GM21360 (cell line): ENCODE results near the gene PNPO.
"Not testable (repeated sequence)": the region's sequence is repeated elsewhere in the genome, so short reads cannot be mapped to it uniquely, and the experiment has no call there.

Experiments
- ATAC-seq: cut with Tn5 transposase; IDR thresholded peaks from one replicate; pipeline ENCODE4 v1.9.1; 2021; ENCODE audit warnings: mild to moderate bottlenecking, moderate library complexity; ENCODE audit not compliant: unreplicated experiment

The PNPO gene

GRCh38 chr17:47970725-47971499 is 29.5 kb downstream of the PNPO start, which contains the start of gene CDK5RAP3:
TSS of gene CDK5RAP3 (plus strand) at chr17:47971113. CDS start at chr17:47971147, 34 bp downstream.
- ATAC-seq = peak; percentile 96

DNA sequence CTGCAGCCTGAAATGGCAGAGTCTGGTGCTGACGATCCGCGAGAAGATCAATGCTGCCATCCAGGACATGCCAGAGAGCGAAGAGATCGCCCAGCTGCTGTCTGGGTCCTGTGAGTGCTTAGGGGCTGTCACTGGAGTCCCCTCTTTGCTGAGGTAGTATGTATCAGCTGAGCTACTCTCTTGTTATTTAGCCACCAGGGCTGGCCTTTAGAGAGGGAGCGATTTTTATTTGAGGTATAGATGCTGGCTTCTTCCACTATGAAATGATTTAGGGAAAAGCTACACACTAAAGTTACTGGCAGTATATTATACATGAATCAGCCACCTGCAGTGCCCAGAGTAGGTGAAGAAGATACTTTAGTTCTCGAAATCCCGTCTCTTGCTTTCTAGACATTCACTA is 32.2 kb downstream of the PNPO start:
- ATAC-seq = no peak

- ATAC-seq = no peak
Observed at GRCh38 chr17:47975189-47975822, 33.9 kb downstream of the PNPO start.

- ATAC-seq = no peak
Observed at GRCh38 chr17:47975823-47976205, 34.4 kb downstream of the PNPO start.

DNA sequence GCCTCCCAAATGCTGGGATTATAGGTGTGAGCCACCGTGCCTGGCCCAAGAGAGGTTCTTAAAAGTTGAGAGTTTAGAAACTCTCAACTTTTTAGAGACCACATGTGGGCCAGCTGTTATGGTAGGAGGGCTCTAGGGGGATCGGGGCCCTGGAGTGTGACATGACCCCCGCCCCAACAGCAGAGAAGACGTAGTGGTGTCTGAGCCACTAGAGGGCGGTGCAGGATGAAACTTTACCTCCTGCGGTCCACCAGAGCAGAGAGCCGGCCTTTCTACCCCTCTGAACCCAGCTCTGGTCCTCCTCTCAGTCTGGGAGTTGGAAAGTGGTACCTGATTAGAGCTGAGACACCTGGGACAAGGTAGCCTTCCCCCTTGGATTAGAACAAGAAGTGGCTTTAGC is 37.0 kb downstream of the PNPO start:
- ATAC-seq = no peak

GRCh38 chr17:47980541-47980940 is 39.2 kb downstream of the PNPO start:
- no peak for ATAC-seq

- ATAC-seq = no peak
Observed at GRCh38 chr17:47981462-47981861, 40.1 kb downstream of the PNPO start.

DNA sequence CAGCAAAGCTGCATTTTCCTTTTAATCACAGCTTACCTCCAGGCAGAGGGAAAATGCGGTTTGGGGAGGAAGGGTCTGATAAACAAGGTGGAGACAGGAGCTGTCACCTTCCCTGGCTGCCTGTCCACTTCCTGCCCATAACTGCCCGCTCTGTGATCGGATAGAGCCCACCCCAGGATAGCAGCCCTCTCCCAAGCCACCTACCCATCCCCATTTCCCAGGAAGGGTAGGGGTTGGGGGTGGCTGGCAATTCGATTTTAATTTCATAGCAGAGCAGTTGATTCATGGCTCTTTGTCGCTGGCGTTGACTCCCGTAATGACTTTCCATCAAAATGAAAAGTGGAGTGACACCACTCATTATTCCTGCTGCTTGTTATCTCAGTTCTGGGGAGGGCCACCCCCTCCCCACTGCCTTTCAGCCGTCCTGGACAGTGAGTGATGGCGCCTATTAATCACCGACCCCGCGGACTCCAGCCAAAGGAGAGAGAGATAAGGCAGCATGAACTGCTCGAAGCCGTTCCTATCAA is 40.8 kb downstream of the PNPO start:
- ATAC-seq = no peak

DNA sequence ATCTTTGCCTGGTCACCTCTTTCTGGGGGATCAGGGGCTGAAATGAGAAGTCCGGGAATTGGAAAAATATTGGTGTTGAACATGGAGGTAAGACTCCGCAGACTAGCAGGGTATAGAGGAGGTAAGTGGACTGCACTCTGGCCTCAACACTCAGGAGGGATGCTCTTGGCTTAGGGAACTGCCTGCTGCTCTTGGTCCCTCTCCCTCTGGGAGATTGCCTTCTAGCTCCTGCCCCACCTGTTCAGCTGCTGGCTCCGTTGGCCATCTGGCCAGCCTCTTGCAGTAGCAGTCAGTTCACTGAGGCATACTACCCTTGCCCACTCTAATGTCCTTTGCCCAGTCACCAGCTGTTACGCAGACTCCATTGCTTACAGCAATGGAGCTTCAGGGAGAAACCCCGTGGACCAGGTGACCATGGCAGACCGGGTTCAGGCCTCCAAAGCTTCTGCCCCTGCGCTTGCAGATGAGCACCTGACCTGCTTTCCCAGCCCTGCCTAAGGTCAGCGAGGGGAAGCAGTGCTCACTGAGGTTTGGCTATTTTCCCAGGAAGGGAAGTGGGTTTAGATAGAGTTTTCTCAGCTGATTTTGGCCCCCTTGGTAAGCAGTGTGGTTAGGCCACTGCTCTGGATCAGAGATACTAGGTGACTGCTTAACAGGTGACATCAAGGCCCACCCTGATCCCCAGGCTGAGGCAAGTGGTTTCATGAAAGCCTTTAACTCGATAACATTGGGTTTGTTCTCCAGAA is 41.4 kb downstream of the PNPO start:
- ATAC-seq = no peak

GRCh38 chr17:47983492-47984223 is 42.3 kb downstream of the PNPO start:
- ATAC-seq = no peak

GRCh38 chr17:47986520-47986919 is 45.1 kb downstream of the PNPO start:
- ATAC-seq = no peak

- ATAC-seq = no peak
Observed at GRCh38 chr17:47987240-47987835, 46.0 kb downstream of the PNPO start.

GRCh38 chr17:47988445-47988844 is 47.1 kb downstream of the PNPO start:
- ATAC-seq = not testable (repeated sequence)

DNA sequence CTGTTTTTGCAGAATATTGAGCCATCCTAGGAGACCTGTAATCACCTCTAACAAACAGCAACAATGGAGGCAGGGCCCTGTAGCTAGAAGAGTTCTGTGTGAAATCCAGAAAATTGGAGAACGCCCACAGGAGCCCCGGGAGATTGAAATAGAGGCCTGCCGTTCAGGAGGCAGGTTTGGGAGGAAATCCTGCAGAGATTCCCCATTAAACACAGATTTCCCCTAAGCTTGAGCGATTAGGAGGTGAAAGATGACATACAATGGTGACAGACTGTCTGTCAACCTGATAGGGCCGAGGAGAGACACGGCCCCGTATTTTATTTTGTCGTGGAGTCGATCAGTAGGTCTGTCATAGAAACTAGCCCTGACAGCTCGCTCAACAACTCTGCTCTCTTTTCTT is 47.8 kb downstream of the PNPO start:
- ATAC-seq = no peak

DNA sequence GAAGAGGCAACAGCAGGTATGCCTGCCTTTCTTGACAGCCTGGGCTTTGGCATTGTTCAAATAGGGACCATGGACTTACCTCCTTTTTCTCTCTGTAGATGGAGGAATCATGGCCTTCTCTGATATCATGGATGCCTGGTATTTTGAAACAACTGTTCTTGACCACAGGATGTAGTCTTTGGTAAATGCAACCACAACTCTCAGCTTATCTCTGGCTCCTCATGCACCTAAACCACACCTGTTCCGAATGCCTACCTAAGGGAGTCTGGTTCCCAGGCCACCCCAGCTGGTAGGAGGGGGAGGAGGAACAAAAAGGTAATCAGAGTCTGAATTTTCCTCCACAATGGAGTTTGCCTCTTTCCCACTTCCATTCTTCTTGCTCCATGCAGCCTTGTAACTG is 48.3 kb downstream of the PNPO start:
- ATAC-seq = no peak

DNA sequence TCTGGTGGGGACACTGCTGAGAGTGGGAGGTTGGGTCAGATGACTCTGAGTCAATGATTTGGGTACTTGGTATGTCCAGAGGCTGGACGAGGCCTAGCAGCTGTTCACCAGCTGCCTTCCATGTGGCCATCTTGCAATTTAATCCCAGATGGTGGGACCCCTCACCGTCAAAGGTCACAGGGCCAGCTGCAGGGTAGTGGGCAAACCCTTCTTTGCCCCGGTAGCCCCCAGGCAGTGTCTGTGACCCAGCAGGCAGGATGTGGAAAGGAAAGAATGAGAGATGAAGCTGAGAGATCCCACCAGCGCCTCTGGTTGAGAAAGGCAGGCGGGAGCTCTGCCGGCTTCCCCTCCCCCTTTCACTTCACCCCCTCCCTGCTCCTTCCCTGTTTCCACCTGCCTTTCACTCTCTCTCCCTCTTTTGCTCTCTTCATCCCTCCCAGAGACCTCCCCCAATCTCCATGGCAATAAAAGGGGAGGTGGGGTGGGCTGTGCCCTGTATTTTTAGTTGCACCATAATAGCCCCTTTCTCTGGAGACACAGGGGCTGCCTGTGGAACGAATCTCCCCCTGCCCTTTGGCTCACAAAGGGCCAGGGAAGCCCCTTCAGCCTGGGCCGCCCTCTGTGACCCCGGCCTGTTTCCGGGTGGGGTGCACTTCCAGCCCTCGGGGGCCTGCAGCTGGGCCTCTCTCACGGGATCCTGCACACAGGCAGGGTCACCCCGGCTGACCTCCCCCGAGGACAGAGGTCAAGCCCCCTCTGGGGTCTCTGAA is 49.8 kb downstream of the PNPO start:
- no peak for ATAC-seq

DNA sequence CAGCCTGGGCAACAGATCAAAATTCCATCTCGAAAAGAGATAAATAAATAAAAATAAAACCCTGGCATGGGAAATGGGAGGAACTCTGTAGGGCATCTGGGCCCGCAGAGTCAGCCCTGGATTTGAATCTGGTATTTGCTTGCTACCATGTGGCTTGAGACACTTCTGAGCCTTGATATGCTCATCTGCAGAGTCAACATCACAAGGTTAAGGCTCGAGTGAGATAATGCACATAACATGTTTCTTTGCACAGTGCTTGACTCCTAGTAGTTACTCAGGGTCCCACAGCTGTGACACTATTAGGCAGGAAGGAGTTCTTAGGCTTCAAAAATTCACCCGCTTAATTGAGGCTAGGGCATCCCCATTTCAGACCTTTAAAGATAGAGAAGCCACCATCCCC is 50.8 kb downstream of the PNPO start:
- ATAC-seq = no peak

DNA sequence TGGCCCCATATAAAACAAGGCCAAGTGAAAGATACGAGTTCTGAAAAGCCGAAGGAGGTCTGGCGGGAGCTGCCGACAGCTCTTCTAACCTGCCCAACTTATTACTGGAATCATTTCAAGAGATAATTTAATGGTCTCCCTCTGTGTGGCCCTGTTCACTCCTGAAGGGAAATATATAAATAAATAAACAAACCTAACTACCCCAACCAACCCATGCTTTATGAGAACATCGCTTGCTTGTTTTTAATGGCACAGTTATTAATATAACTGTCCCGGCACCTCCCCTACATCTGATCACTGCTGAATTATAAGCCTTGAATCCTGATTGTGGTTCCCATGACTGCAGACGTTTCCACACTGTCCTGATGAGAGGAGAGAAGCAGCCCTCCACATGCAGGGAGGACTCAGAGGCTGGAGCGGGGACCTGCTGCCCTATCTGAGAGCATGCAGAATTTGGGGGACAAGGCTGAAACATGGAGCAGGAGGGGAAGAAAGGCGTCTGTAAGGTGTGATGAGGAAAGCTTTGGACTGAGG is 51.7 kb downstream of the PNPO start:
- no peak for ATAC-seq

- no peak for ATAC-seq
Observed at GRCh38 chr17:47993964-47994363, 52.6 kb downstream of the PNPO start.

DNA sequence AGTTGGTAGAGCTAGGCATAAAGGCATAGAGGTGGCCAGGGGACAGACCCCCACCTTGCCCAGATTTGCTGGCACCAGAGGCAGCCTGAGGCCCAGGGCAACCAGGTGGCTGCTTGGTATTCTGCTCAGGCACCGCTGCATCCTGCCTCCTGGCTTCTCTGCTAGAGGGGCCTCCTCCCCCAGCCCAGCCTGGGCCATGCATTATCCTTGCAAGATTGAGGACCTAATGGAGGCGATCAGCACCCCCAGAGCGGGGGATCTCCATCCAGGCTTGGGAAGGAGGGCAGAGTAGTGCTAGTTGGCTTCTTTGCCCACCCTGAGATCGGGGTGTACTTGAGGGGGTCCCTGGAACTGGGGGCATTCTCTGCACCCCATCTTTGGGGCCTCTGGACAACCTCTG is 53.4 kb downstream of the PNPO start:
- ATAC-seq = no peak
